Measurements from ENCODE around the gene TEX10.
"Not testable (repeated sequence)": the region's sequence is repeated elsewhere in the genome, so short reads cannot be mapped to it uniquely, and the experiment has no call there.

The TEX10 gene

GRCh38 chr9:100341889-100342288, 10.9 kb downstream of the TEX10 start:
- DNase-seq: no peak

GRCh38 chr9:100340224-100340623, 12.5 kb downstream of the TEX10 start:
- no peak for DNase-seq

GRCh38 chr9:100338736-100339135, 14.0 kb downstream of the TEX10 start:
- not testable (repeated sequence) for DNase-seq

GRCh38 chr9:100324594-100325200, 28.0 kb downstream of the TEX10 start:
- no peak for DNase-seq

GRCh38 chr9:100322954-100323536, 29.7 kb downstream of the TEX10 start:
- DNase-seq: peak; percentile 33

GRCh38 chr9:100317706-100318105, 35.0 kb downstream of the TEX10 start:
- DNase-seq: no peak

- no peak for DNase-seq
Measured at GRCh38 chr9:100315561-100315960, 37.2 kb downstream of the TEX10 start.

GRCh38 chr9:100309992-100310391, 42.8 kb downstream of the TEX10 start:
- no peak for DNase-seq

- DNase-seq: no peak
Measured at GRCh38 chr9:100308965-100309564, 43.7 kb downstream of the TEX10 start.

- DNase-seq: no peak
Measured at GRCh38 chr9:100307080-100307479, 45.7 kb downstream of the TEX10 start.

- no peak for DNase-seq
Measured at GRCh38 chr9:100306283-100306682, 46.5 kb downstream of the TEX10 start.

GRCh38 chr9:100303747-100304146, 49.0 kb downstream of the TEX10 start:
- DNase-seq: no peak

- no peak for DNase-seq
Measured at GRCh38 chr9:100298378-100298777, 54.4 kb downstream of the TEX10 start.

- no peak for DNase-seq
Measured at GRCh38 chr9:100296407-100296806, 56.3 kb downstream of the TEX10 start.

GRCh38 chr9:100295240-100295639, 57.5 kb downstream of the TEX10 start:
- DNase-seq: no peak

- DNase-seq: no peak
Measured at GRCh38 chr9:100294806-100295205, 57.9 kb downstream of the TEX10 start.

GRCh38 chr9:100294341-100294740, 58.4 kb downstream of the TEX10 start:
- DNase-seq: no peak

- DNase-seq: no peak
Measured at GRCh38 chr9:100292414-100292813, 60.3 kb downstream of the TEX10 start.

GRCh38 chr9:100290714-100291113, 62.0 kb downstream of the TEX10 start:
- DNase-seq: no peak

GRCh38 chr9:100287186-100287585, 65.6 kb downstream of the TEX10 start:
- no peak for DNase-seq

GRCh38 chr9:100286257-100286656, 66.5 kb downstream of the TEX10 start:
- no peak for DNase-seq

GRCh38 chr9:100285601-100286000, 67.1 kb downstream of the TEX10 start:
- no peak for DNase-seq

GRCh38 chr9:100285080-100285479, 67.7 kb downstream of the TEX10 start:
- DNase-seq: no peak

GRCh38 chr9:100284247-100284646, 68.5 kb downstream of the TEX10 start:
- no peak for DNase-seq

GRCh38 chr9:100282388-100282719, 70.4 kb downstream of the TEX10 start:
- DNase-seq: no peak
